Smooth muscle cell of trachea (primary cell): ENCODE results near the gene SLC2A4RG. TPM values are rescaled to one million over a fixed set of nuclear protein-coding genes. Genes with fewer than 3 reads are reported as not detected.

ENCODE experiments used
- total RNA-seq: library from RNA; depleted of rRNA; stranded (reverse); fragments of >200 nt; gene quantifications from 2 replicates; pipeline ENCODE4 v1.2.1, GENCODE V29; 2014

Gene SLC2A4RG
- total RNA-seq = 39.1 and 85.3 TPM in 2 replicates

GRCh38 chr20:63739130-63740069, at the start of gene SLC2A4RG:
TSS of gene SLC2A4RG (plus strand) at chr20:63739776. CDS start at chr20:63739913, 137 bp downstream.

GRCh38 chr20:63696628-63697356, 42.8 kb upstream of the SLC2A4RG start, which contains the start of gene TNFRSF6B:
TSS of gene TNFRSF6B (plus strand) at chr20:63696652. CDS start at chr20:63696768, 116 bp downstream.

GRCh38 chr20:63707558-63708300, 31.8 kb upstream of the SLC2A4RG start, which contains the start of the genes ARFRP1 and ZGPAT:
TSS of gene ARFRP1 (minus strand) at chr20:63707976. CDS start at chr20:63707091, 885 bp downstream.
TSS of gene ZGPAT (plus strand) at chr20:63708039. CDS start at chr20:63708581, 542 bp downstream.

GRCh38 chr20:63735859-63736718, 3.5 kb upstream of the SLC2A4RG start, which contains the start of gene LIME1:
TSS of gene LIME1 (plus strand) at chr20:63736664. CDS start at chr20:63737550, 886 bp downstream.

Other genes starting within 250 kb of the SLC2A4RG start
- 0.87 and 8.6 TPM in 2 replicates for gene EEF1A2, start 240.7 kb upstream of the SLC2A4RG start, total RNA-seq
- 56.0 and 105 TPM in 2 replicates for gene PPDPF, start 219.0 kb upstream of the SLC2A4RG start, total RNA-seq
- gene PTK6, start 202.4 kb upstream of the SLC2A4RG start, total RNA-seq = 0.17 TPM in 1 of 2 replicates, not detected in the other
- not detected in 2 replicates for gene SRMS, start 192.0 kb upstream of the SLC2A4RG start, total RNA-seq
- gene FNDC11, start 185.6 kb upstream of the SLC2A4RG start, total RNA-seq = 1.8 and 2.3 TPM in 2 replicates
- gene HELZ2, start 165.5 kb upstream of the SLC2A4RG start, total RNA-seq = 49.3 and 67.3 TPM in 2 replicates
- 10.6 and 14.4 TPM in 2 replicates for gene GMEB2, start 112.7 kb upstream of the SLC2A4RG start, total RNA-seq
- gene STMN3, start 86.4 kb upstream of the SLC2A4RG start, total RNA-seq = 27.2 and 36.7 TPM in 2 replicates
- gene RTEL1, start 81.5 kb upstream of the SLC2A4RG start, total RNA-seq = 12.2 and 14.7 TPM in 2 replicates
- gene TNFRSF6B, start 43.1 kb upstream of the SLC2A4RG start, total RNA-seq = 24.3 and 66.5 TPM in 2 replicates
- 39.0 and 42.9 TPM in 2 replicates for gene ARFRP1, start 31.8 kb upstream of the SLC2A4RG start, total RNA-seq
- gene ZGPAT, start 31.7 kb upstream of the SLC2A4RG start, total RNA-seq = 19.9 and 24.1 TPM in 2 replicates
- 6.1 and 9.3 TPM in 2 replicates for gene LIME1, start 3.1 kb upstream of the SLC2A4RG start, total RNA-seq
- 9.9 and 17.5 TPM in 2 replicates for gene ZBTB46, start 91.5 kb downstream of the SLC2A4RG start, total RNA-seq
- gene ABHD16B, start 121.7 kb downstream of the SLC2A4RG start, total RNA-seq = not detected in 2 replicates
- 194 and 202 TPM in 2 replicates for gene TPD52L2, start 125.5 kb downstream of the SLC2A4RG start, total RNA-seq
- gene DNAJC5, start 155.3 kb downstream of the SLC2A4RG start, total RNA-seq = 54.8 and 77.4 TPM in 2 replicates
- 21.4 and 22.7 TPM in 2 replicates for gene UCKL1, start 216.6 kb downstream of the SLC2A4RG start, total RNA-seq
- gene ZNF512B, start 230.2 kb downstream of the SLC2A4RG start, total RNA-seq = 7.6 and 11.6 TPM in 2 replicates
- 0.58 and 0.99 TPM in 2 replicates for gene SAMD10, start 239.9 kb downstream of the SLC2A4RG start, total RNA-seq
- gene PRPF6, start 241.4 kb downstream of the SLC2A4RG start, total RNA-seq = 66.0 and 73.3 TPM in 2 replicates